HL-60/S4 treated with retinoic acid at 250 ng/mL for 4 days and 3 days (cell line): ENCODE results near the gene PLCB2.

Source experiments
- in situ Hi-C: fragments of 300-500 bp; cut with MboI; formaldehyde crosslinking; loops from 2 replicates; pipeline ENCODE4 v1.7.0; 2022; ENCODE audit warnings: low sequenced_read_pairs

PLCB2 gene

GRCh38 chr15:40274350-40275274, 33.1 kb downstream of the PLCB2 start:
- in situ Hi-C loops: loop anchor here (10.0 kb wide), 1 partner anchor 60 kb away; no protein-coding TSS in a partner anchor

GRCh38 chr15:40273428-40273827, 34.3 kb downstream of the PLCB2 start:
- in situ Hi-C loops: loop anchor here (10.0 kb wide), 1 partner anchor 59 kb away; no protein-coding TSS in a partner anchor

GRCh38 chr15:40272485-40273056, 35.2 kb downstream of the PLCB2 start:
- in situ Hi-C loops: loop anchor here (10.0 kb wide), 1 partner anchor 58 kb away; no protein-coding TSS in a partner anchor

- in situ Hi-C loops: loop anchor here (10.0 kb wide), 1 partner anchor 57 kb away; no protein-coding TSS in a partner anchor
Measured at GRCh38 chr15:40271685-40272484, 35.9 kb downstream of the PLCB2 start.

- in situ Hi-C loops: loop anchor here (10.0 kb wide), 1 partner anchor 56 kb away; no protein-coding TSS in a partner anchor
Measured at GRCh38 chr15:40270246-40270995, 37.3 kb downstream of the PLCB2 start.

GRCh38 chr15:40269604-40270003, 38.1 kb downstream of the PLCB2 start:
- in situ Hi-C loops: loop anchor here (10.0 kb wide), 1 partner anchor 55 kb away; no protein-coding TSS in a partner anchor

GRCh38 chr15:40267670-40268069, 40.1 kb downstream of the PLCB2 start:
- in situ Hi-C loops: no loop called here

GRCh38 chr15:40266828-40267304, 40.9 kb downstream of the PLCB2 start:
- in situ Hi-C loops: no loop called here

- in situ Hi-C loops: no loop called here
Measured at GRCh38 chr15:40265875-40266274, 41.9 kb downstream of the PLCB2 start.

GRCh38 chr15:40265355-40265754, 42.4 kb downstream of the PLCB2 start:
- in situ Hi-C loops: no loop called here

- in situ Hi-C loops: no loop called here
Measured at GRCh38 chr15:40264321-40265153, 43.2 kb downstream of the PLCB2 start.

- in situ Hi-C loops: no loop called here
Measured at GRCh38 chr15:40263024-40263754, 44.5 kb downstream of the PLCB2 start.

- in situ Hi-C loops: no loop called here
Measured at GRCh38 chr15:40259021-40259420, 48.7 kb downstream of the PLCB2 start.

- in situ Hi-C loops: no loop called here
Measured at GRCh38 chr15:40258544-40258943, 49.2 kb downstream of the PLCB2 start.

GRCh38 chr15:40257656-40258450, 49.9 kb downstream of the PLCB2 start:
- in situ Hi-C loops: no loop called here

GRCh38 chr15:40256638-40257235, 51.0 kb downstream of the PLCB2 start:
- in situ Hi-C loops: no loop called here

- in situ Hi-C loops: no loop called here
Measured at GRCh38 chr15:40255033-40255432, 52.7 kb downstream of the PLCB2 start.
